Testis (tissue), 2 donors: Measurements from ENCODE around the gene DOK3.

ENCODE experiments used
- POLR2A ChIP-seq: fragments of 450-650 bp; IDR thresholded peaks from one replicate; pipeline ENCODE4 v1.6.1; 2017; ENCODE audit warnings: antibody characterized with exemption, mild to moderate bottlenecking, moderate library complexity
- TF ChIP-seq, protein P1 (sequence below), 3 experiments: fragments of 450-650 bp in 2 of 3; fragments of 200-600 bp in 1 of 3; sonication (generic) in 1 of 3; IDR thresholded peaks; one replicate each; pipeline ENCODE4 v1.5.1; 2016 to 2019; ENCODE audit warnings: antibody characterized with exemption in 3 of 3, mild to moderate bottlenecking in 2 of 3, moderate library complexity in 1 of 3

DNA sequence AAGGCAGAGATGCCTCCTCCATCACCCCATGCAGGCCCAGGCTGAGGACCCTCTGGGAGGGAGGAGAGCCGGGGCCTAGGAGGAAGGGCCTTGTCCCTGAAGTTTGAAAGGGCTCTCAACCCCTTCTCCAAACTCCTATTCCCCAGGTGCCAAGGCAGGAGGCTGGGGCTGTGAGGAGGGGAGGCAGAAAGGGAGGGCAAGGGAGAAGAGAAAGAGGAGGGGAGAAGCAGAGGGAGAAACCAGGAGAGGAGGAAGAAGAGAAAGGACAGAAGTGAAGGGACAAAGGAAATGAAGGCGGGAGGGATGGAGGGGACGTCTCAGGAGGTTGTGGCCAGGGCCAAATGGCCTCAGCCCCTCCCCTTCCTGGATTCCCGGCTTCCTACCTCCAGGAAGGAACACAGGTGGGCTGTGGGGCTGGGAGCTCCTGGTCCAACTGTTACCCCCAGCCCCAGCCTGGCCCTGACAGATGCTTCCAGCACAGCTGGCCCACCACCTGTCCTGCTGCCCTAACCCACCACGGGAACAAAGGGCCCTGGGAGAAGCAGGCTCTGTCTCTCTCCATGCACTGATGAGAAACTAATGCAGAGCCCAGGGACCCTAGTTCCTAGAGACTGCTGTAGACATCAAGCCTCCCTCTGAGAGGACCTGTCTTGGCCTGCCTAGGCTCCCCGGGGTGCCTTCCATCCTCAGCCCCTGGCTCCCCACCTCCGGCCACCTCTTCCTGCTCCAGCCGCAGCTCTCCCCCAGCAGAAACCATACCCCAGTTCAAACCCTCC lies 39.7 kb downstream of the DOK3 start:
- TF ChIP-seq, protein P1, sequence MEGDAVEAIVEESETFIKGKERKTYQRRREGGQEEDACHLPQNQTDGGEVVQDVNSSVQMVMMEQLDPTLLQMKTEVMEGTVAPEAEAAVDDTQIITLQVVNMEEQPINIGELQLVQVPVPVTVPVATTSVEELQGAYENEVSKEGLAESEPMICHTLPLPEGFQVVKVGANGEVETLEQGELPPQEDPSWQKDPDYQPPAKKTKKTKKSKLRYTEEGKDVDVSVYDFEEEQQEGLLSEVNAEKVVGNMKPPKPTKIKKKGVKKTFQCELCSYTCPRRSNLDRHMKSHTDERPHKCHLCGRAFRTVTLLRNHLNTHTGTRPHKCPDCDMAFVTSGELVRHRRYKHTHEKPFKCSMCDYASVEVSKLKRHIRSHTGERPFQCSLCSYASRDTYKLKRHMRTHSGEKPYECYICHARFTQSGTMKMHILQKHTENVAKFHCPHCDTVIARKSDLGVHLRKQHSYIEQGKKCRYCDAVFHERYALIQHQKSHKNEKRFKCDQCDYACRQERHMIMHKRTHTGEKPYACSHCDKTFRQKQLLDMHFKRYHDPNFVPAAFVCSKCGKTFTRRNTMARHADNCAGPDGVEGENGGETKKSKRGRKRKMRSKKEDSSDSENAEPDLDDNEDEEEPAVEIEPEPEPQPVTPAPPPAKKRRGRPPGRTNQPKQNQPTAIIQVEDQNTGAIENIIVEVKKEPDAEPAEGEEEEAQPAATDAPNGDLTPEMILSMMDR (IDR thresholded peaks at IDR 0.05) = no peak
- no peak for TF ChIP-seq POLR2A
